ENCODE data around the gene LMO1.
A peak's percentile ranks its signal among the peaks of the same experiment; 100 is the strongest.

LMO1 gene

DNA sequence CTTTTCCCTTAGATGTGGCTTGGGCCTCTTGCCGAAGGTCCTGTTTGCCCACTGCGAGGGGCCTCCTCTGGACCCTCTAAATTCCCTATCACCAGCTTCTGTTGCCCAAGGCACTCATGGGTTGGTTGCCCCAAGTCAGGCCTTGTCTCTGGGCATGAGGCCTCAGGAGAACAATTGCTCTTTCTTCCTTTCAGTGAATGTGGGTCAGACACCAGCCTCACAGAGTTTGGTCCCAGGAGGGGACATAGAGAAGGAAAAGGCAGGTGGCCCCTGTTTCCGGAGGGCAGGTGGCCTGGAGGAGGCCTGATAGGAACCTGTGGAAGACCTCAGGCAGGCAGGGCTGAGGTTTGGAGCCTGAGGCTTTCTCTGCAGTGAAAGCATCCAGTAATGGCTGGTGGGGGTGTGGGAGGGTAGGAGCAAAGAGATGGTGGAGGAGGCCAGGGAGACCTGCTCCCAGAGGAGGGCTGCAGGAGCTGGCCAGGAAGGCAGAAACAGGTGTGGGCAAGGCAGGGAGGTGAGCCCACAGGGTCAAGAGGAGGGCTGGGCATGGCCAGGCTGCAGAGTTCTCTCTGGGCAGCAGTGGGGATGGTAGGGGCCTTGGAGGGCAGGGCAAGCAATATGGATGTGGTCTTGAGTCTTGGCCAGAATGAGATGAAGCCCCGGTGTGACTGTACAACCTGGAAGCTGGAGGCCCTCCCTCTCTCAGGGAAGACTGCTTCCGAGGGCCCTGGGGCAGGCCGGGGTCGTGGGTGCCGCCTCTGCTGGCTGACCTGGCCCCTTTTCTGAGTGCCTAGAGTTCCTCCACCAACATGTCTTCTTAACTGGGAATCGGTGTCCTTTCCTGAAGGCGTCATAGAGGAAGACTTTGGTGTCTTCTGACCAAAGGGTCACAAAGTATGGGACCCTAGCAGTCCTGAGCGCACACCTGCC, 28.0 kb upstream of the LMO1 start:
- no peak for TF ChIP-seq CTCF (IDR thresholded peaks at IDR 0.05)
- H3K9me3 ChIP-seq: no peaks in the 10 kb centered on the region
- H3K36me3 ChIP-seq: no peaks in the 10 kb centered on the region
- peaks cover 0 to 3% of the 10 kb centered on the region in 2 donors for H3K27me3 ChIP-seq
- peak in 1 of 2 donors; percentile 53 for DNase-seq
- no peak overlapping the region for H3K4me3 ChIP-seq
- intact Hi-C loops (cut with DNase I; ENCODE audit: low total_unique reads): no loop called here
- no peak overlapping the region for H3K27ac ChIP-seq
- no peaks in the 10 kb centered on the region for H3K4me1 ChIP-seq

GRCh38 chr11:8290081-8290810, 26.6 kb upstream of the LMO1 start:
- TF ChIP-seq CTCF (IDR thresholded peaks at IDR 0.05): no peak
- H3K9me3 ChIP-seq: no peaks in the 10 kb centered on the region
- no peak overlapping the region for H3K4me3 ChIP-seq
- DNase-seq: peak in 1 of 2 donors; percentile 43
- intact Hi-C loops (cut with DNase I; ENCODE audit: low total_unique reads): no loop called here
- H3K36me3 ChIP-seq: no peaks in the 10 kb centered on the region
- no peaks in the 10 kb centered on the region for H3K4me1 ChIP-seq
- peaks cover 0 to 3% of the 10 kb centered on the region in 2 donors for H3K27me3 ChIP-seq
- H3K27ac ChIP-seq: no peak overlapping the region

- TF ChIP-seq CTCF (IDR thresholded peaks at IDR 0.05): no peak
- Histone ChIP-seq H3K4me3 (no peak overlapping the region), H3K27me3 (peaks cover 0 to 3% of the 10 kb centered on the region in 2 donors), H3K36me3 (no peaks in the 10 kb centered on the region), H3K9me3 (no peaks in the 10 kb centered on the region), H3K4me1 (no peaks in the 10 kb centered on the region), H3K27ac (no peak overlapping the region)
- intact Hi-C loops (cut with DNase I; ENCODE audit: low total_unique reads): no loop called here
- peak in 1 of 2 donors; percentile 38 for DNase-seq
These were observed 25.8 kb upstream of the LMO1 start for GRCh38 chr11:8289492-8289918.

DNA sequence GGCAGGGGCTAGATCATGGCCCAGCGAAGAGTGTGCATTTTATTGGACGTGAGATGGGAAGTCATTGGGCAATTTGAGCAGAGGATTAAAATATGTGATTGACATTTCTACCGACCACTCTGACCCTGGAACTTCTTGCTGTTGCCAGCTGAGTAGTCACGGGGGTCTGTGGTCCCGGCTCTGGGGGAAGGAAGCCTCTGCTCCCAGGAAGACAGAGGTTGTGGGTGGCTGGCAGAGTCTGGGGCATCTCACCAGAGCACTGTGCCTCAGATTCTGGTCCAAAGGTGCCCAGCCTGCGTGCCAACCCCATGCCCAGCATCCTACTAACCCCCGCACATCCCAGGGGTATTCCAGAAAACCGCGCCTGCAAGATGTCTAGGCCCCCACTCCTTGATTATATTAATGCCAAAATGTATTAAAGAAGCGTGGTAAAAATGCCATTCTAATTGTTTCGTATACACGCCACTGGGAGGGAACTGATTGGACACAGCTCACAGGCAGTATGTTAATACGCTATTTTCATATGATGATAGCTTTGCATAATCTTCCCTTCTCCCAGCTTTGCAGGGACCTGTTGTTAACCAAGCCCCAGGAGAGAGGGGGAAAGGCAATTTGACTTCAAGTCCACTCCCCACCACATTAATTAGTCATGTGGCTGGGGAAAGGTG, 25.3 kb upstream of the LMO1 start:
- DNase-seq: peak in 1 of 2 donors; percentile 50
- no peaks in the 10 kb centered on the region for H3K9me3 ChIP-seq
- no peak overlapping the region for H3K4me3 ChIP-seq
- no peak for TF ChIP-seq CTCF (IDR thresholded peaks at IDR 0.05)
- no peaks in the 10 kb centered on the region for H3K36me3 ChIP-seq
- no peaks in the 10 kb centered on the region for H3K4me1 ChIP-seq
- intact Hi-C loops (cut with DNase I; ENCODE audit: low total_unique reads): no loop called here
- H3K27me3 ChIP-seq: peaks cover 0 to 5% of the 10 kb centered on the region in 2 donors
- no peak overlapping the region for H3K27ac ChIP-seq

- DNase-seq: peak in 1 of 2 donors; percentile 16
- peaks cover 0 to 6% (median 2%) of the 10 kb centered on the region in 4 donors for H3K4me1 ChIP-seq
- no peaks in the 10 kb centered on the region for H3K36me3 ChIP-seq
- H3K9me3 ChIP-seq: no peaks in the 10 kb centered on the region
- intact Hi-C loops (cut with DNase I; ENCODE audit: low total_unique reads): no loop called here
- no peak overlapping the region for H3K27ac ChIP-seq
- peaks cover 0 to 11% of the 10 kb centered on the region in 2 donors for H3K27me3 ChIP-seq
- no peak overlapping the region for H3K4me3 ChIP-seq
- TF ChIP-seq CTCF (IDR thresholded peaks at IDR 0.05): no peak
These were observed 24.6 kb upstream of the LMO1 start for GRCh38 chr11:8288166-8288772.

All from tibial artery (tissue), 4 donors.